Adipocyte (in vitro differentiated cells): ENCODE results near the gene TSSK6.

ENCODE experiments used
- DNase-seq: peaks from one replicate; pipeline ENCODE4 v3.0.0-alpha.2; 2015; ENCODE audit warnings: low read depth
- H3K27me3 ChIP-seq: replicated peaks from 2 replicates; pipeline ENCODE4 v1.7.0; 2013; ENCODE audit warnings: mild to moderate bottlenecking, low read length, moderate library complexity; ENCODE audit not compliant: control insufficient read depth, insufficient read depth
- H3K36me3 ChIP-seq: 2 replicates; pipeline ENCODE4 v1.7.0; 2013; ENCODE audit warnings: low read length, mild to moderate bottlenecking, moderate library complexity; ENCODE audit not compliant: control insufficient read depth, insufficient read depth, severe bottlenecking
- H3K4me1 ChIP-seq: 2 replicates; pipeline ENCODE4 v1.7.0; 2013; ENCODE audit warnings: mild to moderate bottlenecking, low read length, moderate library complexity; ENCODE audit not compliant: control insufficient read depth, insufficient read depth
- H3K4me3 ChIP-seq: 2 replicates; pipeline ENCODE4 v1.7.0; 2013; ENCODE audit warnings: mild to moderate bottlenecking, low read length, moderate library complexity
- H3K9ac ChIP-seq: 2 replicates; pipeline ENCODE4 v1.7.0; 2013; ENCODE audit warnings: mild to moderate bottlenecking, low read length, moderate library complexity
- H3K9me3 ChIP-seq: 2 replicates; pipeline ENCODE4 v1.7.0; 2013; ENCODE audit warnings: mild to moderate bottlenecking, low read length, moderate library complexity; ENCODE audit not compliant: control insufficient read depth

The TSSK6 gene

GRCh38 chr19:19500975-19501644 lies 14.2 kb downstream of the TSSK6 start:
- Histone ChIP-seq H3K36me3 (peaks cover 85% of the 10 kb centered on the region), H3K4me1 (no peaks in the 10 kb centered on the region), H3K4me3 (no peak overlapping the region), H3K27me3 (no peaks in the 10 kb centered on the region), H3K9ac (no peak overlapping the region), H3K9me3 (no peaks in the 10 kb centered on the region)
- no peak for DNase-seq

- H3K9ac ChIP-seq = no peak overlapping the region
- H3K36me3 ChIP-seq = peaks cover 82% of the 10 kb centered on the region
- no peak for DNase-seq
- no peak overlapping the region for H3K4me3 ChIP-seq
- no peaks in the 10 kb centered on the region for H3K4me1 ChIP-seq
- H3K9me3 ChIP-seq = no peaks in the 10 kb centered on the region
- H3K27me3 ChIP-seq = no peaks in the 10 kb centered on the region
Observed at GRCh38 chr19:19499272-19499995, 15.9 kb downstream of the TSSK6 start.

GRCh38 chr19:19498255-19498991 lies 16.9 kb downstream of the TSSK6 start:
- Histone ChIP-seq H3K4me1 (no peaks in the 10 kb centered on the region), H3K9ac (no peak overlapping the region), H3K27me3 (no peaks in the 10 kb centered on the region), H3K36me3 (peaks cover 81% of the 10 kb centered on the region), H3K4me3 (no peak overlapping the region), H3K9me3 (no peaks in the 10 kb centered on the region)
- no peak for DNase-seq

GRCh38 chr19:19495614-19496603 lies 19.4 kb downstream of the TSSK6 start:
- Histone ChIP-seq H3K9ac (no peak overlapping the region), H3K36me3 (peaks cover 65% of the 10 kb centered on the region), H3K27me3 (no peaks in the 10 kb centered on the region), H3K4me3 (no peak overlapping the region), H3K9me3 (no peaks in the 10 kb centered on the region), H3K4me1 (no peaks in the 10 kb centered on the region)
- DNase-seq = no peak

- Histone ChIP-seq H3K4me3 (no peak overlapping the region), H3K36me3 (peaks cover 47% of the 10 kb centered on the region), H3K9me3 (no peaks in the 10 kb centered on the region), H3K9ac (no peak overlapping the region), H3K4me1 (peaks cover 13% of the 10 kb centered on the region), H3K27me3 (no peaks in the 10 kb centered on the region)
- DNase-seq = no peak
Observed at GRCh38 chr19:19493841-19494546, 21.4 kb downstream of the TSSK6 start.

- no peak overlapping the region for H3K4me3 ChIP-seq
- H3K9ac ChIP-seq = no peak overlapping the region
- peaks cover 22% of the 10 kb centered on the region for H3K4me1 ChIP-seq
- peaks cover 35% of the 10 kb centered on the region for H3K36me3 ChIP-seq
- DNase-seq = no peak
- H3K27me3 ChIP-seq = no peaks in the 10 kb centered on the region
- H3K9me3 ChIP-seq = no peaks in the 10 kb centered on the region
Observed at GRCh38 chr19:19492026-19492610, 23.2 kb downstream of the TSSK6 start.

GRCh38 chr19:19491321-19492025 lies 23.9 kb downstream of the TSSK6 start:
- Histone ChIP-seq H3K27me3 (no peaks in the 10 kb centered on the region), H3K9me3 (no peaks in the 10 kb centered on the region), H3K36me3 (peaks cover 31% of the 10 kb centered on the region), H3K4me3 (no peak overlapping the region), H3K9ac (no peak overlapping the region), H3K4me1 (peaks cover 22% of the 10 kb centered on the region)
- DNase-seq = no peak

GRCh38 chr19:19490214-19490968 lies 25.0 kb downstream of the TSSK6 start:
- H3K4me1 ChIP-seq = peaks cover 26% of the 10 kb centered on the region
- no peaks in the 10 kb centered on the region for H3K27me3 ChIP-seq
- no peaks in the 10 kb centered on the region for H3K9me3 ChIP-seq
- peak; percentile 92 for DNase-seq
- H3K36me3 ChIP-seq = peaks cover 26% of the 10 kb centered on the region
- H3K9ac ChIP-seq = peak overlapping the region; percentile 84
- peak overlapping the region; percentile 76 for H3K4me3 ChIP-seq

GRCh38 chr19:19489804-19490204 lies 25.5 kb downstream of the TSSK6 start:
- Histone ChIP-seq H3K4me1 (peaks cover 32% of the 10 kb centered on the region), H3K9me3 (no peaks in the 10 kb centered on the region), H3K27me3 (no peaks in the 10 kb centered on the region), H3K36me3 (peaks cover 25% of the 10 kb centered on the region), H3K4me3 (peak overlapping the region; percentile 76), H3K9ac (peak overlapping the region; percentile 84)
- no peak for DNase-seq
